ENCODE measurements around the gene EXOSC7. TPM values are rescaled to one million over a fixed set of nuclear protein-coding genes. Genes with fewer than 3 reads are reported as not detected.

Gene EXOSC7
- total and polyA plus RNA-seq, 10 of the 15 experiments (the other 5 are each of a cell fraction or from before 2014, with no cell fraction given), result 58.0 to 193 (median 82.9) TPM

GRCh38 chr3:44976002-44976815 is at the start of gene EXOSC7, which contains the start of gene ZDHHC3 (continued):
- no peak for TF ChIP-seq JUND (IDR thresholded peaks at IDR 0.05; ENCODE audit: low read depth, low read length)
- TF ChIP-seq ASH2L (IDR thresholded peaks at IDR 0.05; ENCODE audit: borderline replicate concordance, low read depth), result 0 out of 2 replicates have a peak, but pooled peaks have one; percentile 30
- no peak for TF ChIP-seq ATF7 (IDR thresholded peaks at IDR 0.05; ENCODE audit: low read depth)
- no peak for TF ChIP-seq ZBTB11 (CRISPR knock-in tag; IDR thresholded peaks at IDR 0.05)
- no peak for TF ChIP-seq JUNB (IDR thresholded peaks at IDR 0.05)
- no peak for TF ChIP-seq NFXL1 (IDR thresholded peaks at IDR 0.05; ENCODE audit: borderline replicate concordance)
- TF ChIP-seq BHLHE40 (IDR thresholded peaks at IDR 0.05; ENCODE audit: borderline replicate concordance in 1 of 2, low read depth in 2 of 2, low read length in 1 of 2), result peak in 1 of 2 experiments; percentile 58; a peak in 2 of 4 replicates
- TF ChIP-seq MXI1 (IDR thresholded peaks at IDR 0.05; ENCODE audit: low read depth, low read length), result peak; percentile 83
- peak; percentile 58; the same call in 1 of the 2 replicates for TF ChIP-seq HCFC1 (IDR thresholded peaks at IDR 0.05; ENCODE audit: low read length)
- no peak for TF ChIP-seq PML (IDR thresholded peaks at IDR 0.05; ENCODE audit: low read length)
- TF ChIP-seq NFIC (IDR thresholded peaks at IDR 0.05; ENCODE audit: low read depth, low read length), result no peak
- peak; percentile 32; the same call in 1 of the 2 replicates for TF ChIP-seq ATF3 (IDR thresholded peaks at IDR 0.05; ENCODE audit: borderline replicate concordance, extremely low read depth, low read depth, low read length)
- TF ChIP-seq MYC (IDR thresholded peaks at IDR 0.05; ENCODE audit: insufficient read depth, insufficient read length, insufficient replicate concordance, low read length, severe bottlenecking), result peak; percentile 70
- no peak for TF ChIP-seq ZBTB33 (IDR thresholded peaks at IDR 0.05)
- TF ChIP-seq SUZ12 (IDR thresholded peaks at IDR 0.05; ENCODE audit: unreplicated experiment), result no peak
- TF ChIP-seq TCF12 (IDR thresholded peaks at IDR 0.05; ENCODE audit: low read depth, low read length), result no peak
- no peak for TF ChIP-seq WRNIP1 (IDR thresholded peaks at IDR 0.05; ENCODE audit: borderline replicate concordance, low read depth, low read length)
- no peak for TF ChIP-seq EZH2 (IDR thresholded peaks at IDR 0.05; ENCODE audit: borderline replicate concordance, control insufficient read depth, low read depth, low read length)
- TF ChIP-seq BACH1 (IDR thresholded peaks at IDR 0.05; ENCODE audit: borderline replicate concordance), result no peak; the same call in 1 of the 2 replicates
- no peak for TF ChIP-seq FOS (IDR thresholded peaks at IDR 0.05; ENCODE audit: borderline replicate concordance, extremely low read depth, insufficient read length)
- TF ChIP-seq MEF2A (IDR thresholded peaks at IDR 0.05; ENCODE audit: insufficient read depth, low read depth, low read length), result no peak
- peak; percentile 19; the same call in 1 of the 2 replicates for TF ChIP-seq IKZF1 (conservative IDR thresholded peaks at IDR 0.05)
- TF ChIP-seq FOXK2 (IDR thresholded peaks at IDR 0.05), result no peak
- no peak for TF ChIP-seq FOXM1 (IDR thresholded peaks at IDR 0.05; ENCODE audit: low read depth, low read length)
- no peak for TF ChIP-seq ZSCAN29 (IDR thresholded peaks at IDR 0.05)

All from GM12878 (cell line).